ENCODE measurements around the gene ACSM2B. TPM values are rescaled to one million over a fixed set of nuclear protein-coding genes. Genes with fewer than 3 reads are reported as not detected.

Gene ACSM2B
- total RNA-seq, 4 donors from 2014 or later, result not detected

- H3K4me3 ChIP-seq (ENCODE audit: low read depth, poor library complexity, severe bottlenecking), result no peak overlapping the region
- 78 to 85% methylated on average over 2 of the region's 2 CpGs for WGBS, 2 donors
- TF ChIP-seq CTCF (IDR thresholded peaks at IDR 0.05), result no peak
- no peak for TF ChIP-seq POLR2A (IDR thresholded peaks at IDR 0.05)
- intact Hi-C loops (cut with DNase I; ENCODE audit: low total_unique reads), result no loop called here
- DNase-seq (ENCODE audit: low spot score in 2 of 2), result no peak
Observed at GRCh38 chr16:20620003-20620402, 43.8 kb upstream of the ACSM2B start.

GRCh38 chr16:20617271-20617670 is 41.1 kb upstream of the ACSM2B start:
- 31 to 45% methylated on average over 1 of the region's 1 CpG for WGBS, 2 donors
- intact Hi-C loops (cut with DNase I; ENCODE audit: low total_unique reads), result no loop called here
- TF ChIP-seq CTCF (IDR thresholded peaks at IDR 0.05) (no peak), POLR2A (IDR thresholded peaks at IDR 0.05) (no peak)

GRCh38 chr16:20614186-20615141 is 38.3 kb upstream of the ACSM2B start:
- intact Hi-C loops (cut with DNase I; ENCODE audit: low total_unique reads), result no loop called here
- no peak for DNase-seq (ENCODE audit: low spot score in 2 of 2)
- H3K4me3 ChIP-seq (ENCODE audit: low read depth, poor library complexity, severe bottlenecking), result no peak overlapping the region
- whole genome bisulfite sequencing, 2 donors, result 58 to 61% methylated on average over 3 of the region's 3 CpGs
- TF ChIP-seq POLR2A (IDR thresholded peaks at IDR 0.05), result no peak
- no peak for TF ChIP-seq CTCF (IDR thresholded peaks at IDR 0.05)

More at GRCh38 chr16:20617271-20617670, 41.1 kb upstream of the ACSM2B start:
- H3K4me3 ChIP-seq (ENCODE audit: low read depth, poor library complexity, severe bottlenecking), result no peak overlapping the region
- DNase-seq (ENCODE audit: low spot score in 2 of 2), result no peak

GRCh38 chr16:20613481-20614185 is 37.5 kb upstream of the ACSM2B start:
- 61 to 65% methylated on average over 7 of the region's 7 CpGs for WGBS, 2 donors
- TF ChIP-seq POLR2A (IDR thresholded peaks at IDR 0.05) (no peak), CTCF (IDR thresholded peaks at IDR 0.05) (no peak)
- no peak overlapping the region for H3K4me3 ChIP-seq (ENCODE audit: low read depth, poor library complexity, severe bottlenecking)
- DNase-seq (ENCODE audit: low spot score in 2 of 2), result no peak
- intact Hi-C loops (cut with DNase I; ENCODE audit: low total_unique reads), result no loop called here

- WGBS, 2 donors, result 61 to 73% methylated on average over 9 of the region's 9 CpGs
Observed at GRCh38 chr16:20612551-20613480, 36.6 kb upstream of the ACSM2B start.

More at GRCh38 chr16:20612551-20613480, 36.6 kb upstream of the ACSM2B start:
- H3K4me3 ChIP-seq (ENCODE audit: low read depth, poor library complexity, severe bottlenecking), result no peak overlapping the region
- no peak for DNase-seq (ENCODE audit: low spot score in 2 of 2)
- intact Hi-C loops (cut with DNase I; ENCODE audit: low total_unique reads), result no loop called here
- no peak for TF ChIP-seq POLR2A (IDR thresholded peaks at IDR 0.05)
- no peak for TF ChIP-seq CTCF (IDR thresholded peaks at IDR 0.05)
